Measurements from ENCODE around the gene SNAI3. TPM values are rescaled to one million over a fixed set of nuclear protein-coding genes. Genes with fewer than 3 reads are reported as not detected.

SNAI3 gene
- total RNA-seq, 1 experiment from 2014 or later: not detected

DNA sequence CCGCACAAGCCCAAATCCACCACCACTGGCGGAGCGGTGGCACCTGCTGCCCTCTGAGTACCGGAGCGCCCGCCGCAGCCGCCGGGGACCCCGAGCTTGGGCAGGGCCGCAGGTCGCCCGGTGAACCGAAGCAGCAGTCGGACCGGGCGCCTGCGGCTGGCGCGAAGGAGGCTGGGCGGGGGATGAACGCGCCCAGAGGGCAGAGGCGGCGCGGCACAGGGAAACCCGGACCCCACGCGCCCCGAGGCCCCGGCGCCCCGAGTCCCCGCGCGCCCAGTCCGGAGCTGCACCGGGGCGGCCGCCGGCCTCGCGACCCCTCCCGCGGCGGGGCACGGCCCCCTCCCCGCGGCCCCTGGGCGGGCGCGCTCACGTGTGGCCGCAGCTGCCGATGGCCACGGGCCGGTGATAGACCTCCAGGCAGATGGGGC lies 19.5 kb upstream of the SNAI3 start:
- no peak for DNase-seq (ENCODE audit: low read depth)

DNA sequence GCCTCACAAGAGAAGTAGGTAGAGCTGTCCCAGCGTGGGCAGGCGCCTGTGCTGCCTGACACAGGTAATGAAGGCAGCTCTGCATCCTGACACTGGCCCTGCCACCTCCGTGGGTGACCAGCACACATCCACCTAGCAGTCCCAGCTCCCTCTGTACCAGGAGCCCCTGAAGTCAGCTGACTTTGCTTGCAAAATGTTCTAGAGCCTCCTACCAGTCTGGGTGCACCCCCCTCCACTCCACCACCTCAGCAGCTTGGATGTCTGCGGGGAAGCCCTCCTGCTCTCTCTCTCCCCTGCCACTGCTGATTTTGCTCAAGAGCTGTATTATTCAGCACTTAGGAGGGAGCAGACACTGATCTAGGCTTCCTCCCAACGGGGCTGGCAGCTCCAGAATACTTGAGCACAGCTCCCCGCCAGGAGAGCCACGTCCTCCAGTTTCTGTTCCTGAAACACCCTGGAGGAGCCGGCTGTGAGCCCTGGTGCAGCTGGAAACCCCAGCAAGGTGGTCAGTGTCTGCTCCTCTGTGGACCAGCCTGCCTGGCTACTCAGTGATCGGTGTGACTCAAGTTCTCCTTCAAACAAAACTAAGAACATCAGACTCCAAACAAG lies 18.9 kb upstream of the SNAI3 start:
- DNase-seq (ENCODE audit: low read depth): no peak

DNA sequence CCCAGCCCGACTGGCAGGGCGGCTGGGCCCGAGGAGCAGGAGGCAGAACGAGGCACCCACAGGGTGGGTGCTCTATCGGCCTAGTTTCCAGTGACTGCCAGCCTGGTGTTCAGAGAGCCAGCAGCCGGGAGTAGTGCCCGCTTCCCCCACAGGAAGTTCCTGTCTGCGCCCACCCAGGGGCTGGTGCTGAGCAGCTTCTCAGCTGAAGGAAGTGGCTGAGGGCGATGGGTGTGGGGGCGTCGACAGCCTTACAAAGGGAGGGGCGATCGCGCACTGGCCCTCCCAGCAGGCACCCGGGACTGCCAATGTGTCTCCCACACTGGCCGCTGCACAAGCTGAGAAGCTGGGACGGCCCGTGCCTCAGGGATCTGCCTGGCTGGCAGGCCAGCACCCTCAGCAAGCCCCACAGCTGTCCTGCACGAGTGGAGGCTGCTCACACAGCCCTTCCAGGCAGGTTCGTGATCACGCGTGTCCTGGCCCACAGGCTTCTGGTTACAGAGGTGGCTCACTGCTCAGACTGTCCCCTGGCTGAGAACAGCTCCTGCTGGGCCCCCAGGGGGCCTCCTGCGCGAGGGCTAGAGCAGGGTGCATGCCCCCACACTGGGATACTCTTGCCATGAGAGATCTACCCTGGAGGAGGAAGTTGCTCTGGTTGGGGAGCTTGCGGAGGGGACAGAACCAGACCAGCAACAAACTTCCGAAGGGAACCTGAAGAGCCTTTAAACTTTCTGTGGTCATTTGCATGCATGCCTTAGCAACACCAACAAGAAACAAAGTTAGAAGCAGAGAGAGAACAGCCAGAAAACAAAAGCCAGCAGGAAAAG lies 17.4 kb upstream of the SNAI3 start:
- no peak for DNase-seq (ENCODE audit: low read depth)

DNA sequence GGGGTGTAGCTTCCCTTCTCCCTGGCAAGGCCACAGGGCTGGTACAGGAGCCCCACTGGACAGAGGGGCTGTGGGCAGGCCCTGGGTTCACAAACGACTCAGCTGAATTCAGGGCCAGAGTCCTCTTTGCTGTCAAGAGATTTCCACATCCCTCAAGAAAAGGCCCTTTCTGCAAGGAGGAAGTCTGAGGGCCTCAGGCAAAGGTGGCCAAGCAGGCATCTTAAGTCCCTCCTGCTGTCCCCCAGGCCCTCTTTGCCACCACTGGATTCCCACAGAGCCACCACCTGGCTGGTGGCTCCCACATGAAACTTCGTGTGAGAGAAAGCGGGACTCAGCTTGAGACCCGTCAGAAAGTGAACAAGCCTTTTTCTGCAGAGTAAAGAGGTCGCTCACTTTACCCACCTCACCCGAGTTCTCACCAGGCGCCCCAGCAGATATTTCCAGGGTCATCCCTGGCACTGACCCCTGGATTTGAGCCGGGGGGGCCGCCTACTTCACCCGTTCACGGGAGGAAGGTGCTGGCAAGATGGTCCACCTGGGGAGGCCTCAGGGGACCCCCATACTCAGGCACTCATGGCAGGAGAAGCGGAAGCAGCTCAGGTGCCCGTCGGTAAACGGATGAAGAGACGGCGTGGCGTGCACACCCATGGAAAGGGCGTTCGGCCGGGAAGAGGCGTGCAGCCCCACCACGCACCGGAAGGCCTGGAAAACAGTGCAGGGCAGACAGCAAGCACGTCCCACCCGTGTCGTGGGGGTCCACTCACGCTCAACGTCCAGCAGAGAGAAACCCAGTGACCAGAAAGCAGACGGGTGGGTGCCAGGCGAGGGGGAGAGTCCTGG lies 16.3 kb upstream of the SNAI3 start:
- no peak for DNase-seq (ENCODE audit: low read depth)

DNA sequence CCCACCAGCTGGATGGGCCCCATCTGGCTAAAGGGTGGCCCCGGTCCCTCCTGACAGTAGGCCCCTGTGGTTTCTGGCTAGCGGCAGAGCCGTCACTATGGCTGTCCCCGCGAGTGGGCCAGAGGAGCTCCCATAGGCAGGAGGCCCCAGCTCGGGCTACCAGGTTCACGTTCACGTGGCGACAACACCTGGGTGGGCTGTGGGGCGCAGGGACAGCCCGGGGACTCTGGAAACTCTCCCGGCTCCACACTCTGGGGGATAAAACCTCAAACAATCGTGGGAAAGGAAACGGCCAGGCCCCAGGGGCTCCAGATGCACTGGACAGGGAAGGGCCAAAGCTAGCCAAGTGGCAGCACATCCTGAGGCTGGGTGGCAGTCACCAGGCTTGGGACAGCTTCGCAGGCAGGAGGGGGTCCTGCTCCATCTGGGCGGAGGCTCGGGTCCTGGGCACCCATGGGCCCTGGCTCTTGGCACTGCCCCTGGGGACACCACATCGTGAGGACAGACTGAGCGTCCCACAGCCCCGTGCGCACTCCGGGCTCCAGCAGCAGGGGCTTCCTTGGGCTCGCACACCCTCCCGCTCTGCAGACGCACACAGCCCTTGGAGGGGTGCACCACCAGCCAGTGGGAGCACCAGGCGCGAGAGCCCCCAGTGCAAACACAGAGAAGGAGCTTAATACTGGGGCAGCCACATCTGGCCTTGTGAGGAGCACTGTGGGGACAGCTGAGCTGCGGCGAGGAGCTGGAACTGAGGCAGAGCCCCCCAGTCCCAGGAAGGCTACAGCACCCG lies 15.5 kb upstream of the SNAI3 start:
- DNase-seq (ENCODE audit: low read depth): no peak

DNA sequence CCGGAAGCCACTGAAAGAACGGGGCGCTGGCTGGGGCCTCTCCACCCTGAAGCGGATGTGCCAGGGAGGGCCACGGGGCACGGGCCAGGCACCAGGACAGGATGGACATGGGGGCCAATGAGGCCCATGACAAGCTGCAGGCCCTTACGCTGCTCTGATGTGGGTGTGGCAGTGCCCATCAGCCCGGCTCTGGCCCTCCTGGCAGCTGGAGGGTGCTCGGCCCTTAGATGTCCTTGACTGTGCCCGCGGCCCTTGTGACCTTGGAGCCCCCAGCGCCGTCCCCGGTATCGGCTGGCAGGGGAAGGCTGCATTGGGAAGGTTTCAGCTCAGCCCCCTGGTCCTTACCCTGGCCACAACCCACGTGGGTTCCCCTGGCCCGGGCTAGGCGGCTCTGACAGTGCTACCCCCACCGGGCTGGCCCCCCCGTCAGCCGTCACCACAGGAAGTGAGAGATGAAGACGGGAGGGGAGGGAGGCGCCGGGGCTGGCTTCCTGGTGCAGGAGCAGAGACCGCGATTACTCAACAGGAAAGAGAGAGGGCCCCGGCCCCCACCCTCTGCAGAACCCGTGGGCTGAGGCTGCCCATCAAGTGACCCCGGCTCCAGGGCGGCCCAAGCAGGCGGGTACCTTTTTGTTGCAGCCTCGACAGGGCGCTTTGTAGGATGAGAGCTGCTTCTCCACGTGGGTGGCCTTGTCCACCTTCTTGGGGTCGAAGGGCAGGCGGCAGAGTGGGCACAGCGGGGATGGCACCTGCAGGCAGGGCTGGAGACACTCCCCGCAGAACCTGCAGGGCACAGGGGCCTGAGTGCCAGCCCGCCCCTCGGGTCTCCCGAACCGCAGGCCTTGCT lies 14.6 kb upstream of the SNAI3 start:
- peak; percentile 89 for DNase-seq (ENCODE audit: low read depth)

DNA sequence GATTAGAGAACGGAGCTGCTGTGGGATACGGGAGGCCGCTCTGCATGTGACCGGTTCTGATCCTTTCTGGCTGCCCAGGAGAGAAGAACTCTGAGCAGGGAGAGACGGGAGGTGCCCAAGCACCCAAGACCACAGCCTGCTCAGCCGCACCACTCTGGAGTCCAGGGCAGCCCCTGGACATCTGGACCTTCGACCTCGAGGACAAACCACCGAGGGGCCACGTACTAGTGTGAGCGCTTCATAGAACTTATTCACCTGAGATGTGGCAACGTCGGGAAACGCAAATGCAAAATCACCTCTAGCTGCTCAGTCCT lies 14.0 kb upstream of the SNAI3 start:
- no peak for DNase-seq (ENCODE audit: low read depth)

DNA sequence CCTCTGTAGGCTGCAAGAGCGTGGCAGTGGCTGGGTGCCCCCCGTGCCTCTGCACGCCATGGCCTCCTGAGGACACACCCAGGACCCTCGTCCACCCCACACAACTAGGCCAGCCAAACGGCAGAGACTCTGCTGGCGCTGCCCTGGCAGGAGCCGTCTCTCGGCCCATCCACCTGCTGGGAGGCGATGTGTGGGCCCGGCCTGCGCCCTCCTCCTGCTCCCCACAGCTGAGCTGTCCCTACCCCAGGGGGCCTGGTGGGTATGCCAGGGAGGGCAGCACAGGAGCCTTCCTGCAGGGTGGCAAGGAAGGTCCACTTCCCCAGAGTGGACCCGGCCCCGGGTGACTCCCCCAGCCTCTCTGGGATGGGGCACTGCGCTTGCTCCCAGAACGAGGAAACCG lies 12.9 kb upstream of the SNAI3 start:
- no peak for DNase-seq (ENCODE audit: low read depth)

DNA sequence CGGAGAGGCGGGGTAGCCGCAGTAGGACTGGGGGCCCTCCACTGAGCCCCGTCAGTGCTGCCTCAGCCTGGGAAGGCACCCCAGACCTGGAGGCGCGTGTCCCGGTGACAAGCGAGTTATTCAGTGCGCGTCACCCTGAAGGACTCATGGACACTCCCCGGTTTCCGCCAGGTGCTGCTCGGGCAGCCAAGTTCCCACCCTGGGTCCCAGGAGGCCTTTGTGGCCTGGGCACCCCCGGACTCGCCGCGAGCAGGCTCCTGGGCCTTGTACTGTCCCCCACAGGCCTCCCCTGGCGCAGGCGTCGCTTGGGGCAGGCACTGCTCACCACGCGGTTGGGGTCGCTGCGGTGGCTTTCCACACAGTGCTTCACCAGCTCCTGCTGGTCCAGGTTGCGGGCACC lies 12.3 kb upstream of the SNAI3 start:
- no peak for DNase-seq (ENCODE audit: low read depth)

DNA sequence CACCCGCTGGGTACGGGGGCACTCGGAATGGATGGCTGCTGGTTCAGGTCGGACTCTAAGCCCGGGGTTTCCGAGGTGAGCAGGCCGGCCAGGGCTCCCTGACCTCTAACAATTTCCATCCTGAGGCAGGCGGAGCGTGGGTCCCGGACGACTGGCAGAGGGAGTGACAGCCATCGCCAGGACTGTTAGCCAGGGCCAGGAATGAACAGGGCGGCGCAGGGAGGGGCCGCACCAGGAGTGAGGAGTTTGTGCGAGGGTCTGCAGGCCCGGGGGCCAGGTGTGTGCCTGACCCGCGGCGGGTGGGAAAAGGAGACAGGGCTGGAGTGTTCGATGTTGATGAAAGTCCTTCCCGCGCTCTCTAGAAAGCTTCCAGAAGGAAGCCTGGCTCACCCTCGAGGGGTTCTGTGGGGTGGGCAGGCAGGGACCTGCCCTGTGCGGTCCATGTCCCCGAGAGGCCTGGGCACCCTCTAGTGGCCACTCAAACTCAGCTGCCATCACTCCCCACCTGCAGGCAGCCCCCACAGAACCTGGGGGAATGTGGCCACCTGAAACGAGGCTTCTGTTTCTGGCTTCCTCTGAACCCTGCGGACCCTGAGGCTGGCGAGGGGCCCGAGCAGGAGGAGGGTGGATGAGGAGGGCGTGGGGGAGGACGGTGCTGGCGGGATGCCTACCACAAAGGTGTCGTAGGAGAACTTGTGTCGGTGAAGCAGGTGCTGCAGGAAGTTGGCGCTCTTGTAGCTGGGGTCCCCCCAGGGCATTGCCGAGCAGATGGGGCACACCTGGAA lies 11.7 kb upstream of the SNAI3 start:
- no peak for DNase-seq (ENCODE audit: low read depth)

DNA sequence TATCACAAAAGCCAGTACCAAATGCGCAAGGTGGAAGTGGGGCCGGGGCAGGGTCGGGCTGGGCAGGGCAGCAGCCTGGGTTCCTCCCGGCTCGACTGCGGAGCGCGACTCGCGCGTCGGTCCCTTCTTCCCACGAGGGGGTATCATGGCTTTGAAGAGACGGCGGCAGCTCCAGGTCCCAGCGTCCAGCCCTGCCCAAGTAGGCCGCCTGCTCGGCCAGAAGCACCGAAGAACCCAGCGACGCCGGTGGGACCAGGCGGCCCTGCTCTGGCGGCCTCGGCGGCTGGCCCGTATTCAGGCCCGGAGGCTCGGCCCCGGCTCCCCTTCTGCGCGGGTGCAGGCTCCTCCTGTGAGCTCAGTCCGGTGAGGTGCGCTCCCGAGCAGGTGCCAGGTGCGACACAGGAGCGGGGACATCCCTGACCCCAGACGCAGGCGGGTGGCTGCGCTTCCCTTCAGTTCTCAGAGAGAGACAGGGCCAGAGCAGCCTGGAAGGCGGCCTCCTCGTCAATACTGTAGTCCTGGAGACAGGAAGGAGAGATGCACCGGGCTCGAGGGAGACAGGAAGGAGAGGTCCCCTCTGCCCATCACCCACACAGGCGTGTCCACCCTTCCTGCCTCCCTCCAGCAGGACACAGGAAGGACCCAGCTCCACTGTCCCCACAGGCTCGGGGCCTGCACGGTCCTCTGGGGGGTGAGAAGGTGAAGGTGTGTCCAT lies 11.0 kb upstream of the SNAI3 start:
- DNase-seq (ENCODE audit: low read depth): no peak

DNA sequence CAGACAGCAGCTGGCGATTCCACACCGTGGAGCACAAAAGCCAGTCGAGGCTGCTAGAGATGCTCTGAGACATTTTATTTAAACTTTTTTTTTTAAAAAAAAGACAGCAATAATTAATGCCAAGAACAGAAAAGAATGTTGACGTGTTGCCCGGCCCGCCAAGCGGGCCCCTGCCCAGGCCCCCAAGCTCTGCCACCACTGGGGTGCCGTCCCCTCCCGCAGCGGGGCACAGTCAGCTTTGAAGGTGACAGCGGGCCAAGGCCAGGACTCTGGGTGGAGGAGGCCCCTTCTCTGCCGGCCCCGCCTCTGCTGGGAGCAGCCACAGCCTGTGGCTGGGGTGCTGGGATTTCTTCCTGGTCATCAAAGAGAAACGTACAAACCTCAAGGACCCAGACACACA lies 10.1 kb upstream of the SNAI3 start:
- no peak for DNase-seq (ENCODE audit: low read depth)

DNA sequence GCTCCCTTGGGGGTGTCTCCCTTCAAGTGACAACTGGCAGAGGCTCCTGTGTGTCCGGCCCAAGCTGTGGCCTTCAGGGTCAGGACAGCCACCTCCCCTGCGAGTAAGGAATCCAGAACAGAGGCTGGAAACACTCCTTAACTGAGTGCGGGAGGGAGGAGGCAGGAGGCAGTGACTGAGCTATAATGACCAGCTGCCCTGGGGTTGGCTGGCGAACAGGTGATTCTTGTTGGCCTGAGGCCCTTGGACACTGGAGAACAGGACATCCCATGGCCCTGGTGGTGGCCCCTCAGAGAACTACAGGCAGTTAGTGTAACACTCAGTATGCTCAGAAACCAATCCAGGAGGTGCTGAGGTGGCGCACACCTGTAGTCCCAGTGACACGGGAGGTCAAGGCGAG lies 9.4 kb upstream of the SNAI3 start:
- no peak for DNase-seq (ENCODE audit: low read depth)

DNA sequence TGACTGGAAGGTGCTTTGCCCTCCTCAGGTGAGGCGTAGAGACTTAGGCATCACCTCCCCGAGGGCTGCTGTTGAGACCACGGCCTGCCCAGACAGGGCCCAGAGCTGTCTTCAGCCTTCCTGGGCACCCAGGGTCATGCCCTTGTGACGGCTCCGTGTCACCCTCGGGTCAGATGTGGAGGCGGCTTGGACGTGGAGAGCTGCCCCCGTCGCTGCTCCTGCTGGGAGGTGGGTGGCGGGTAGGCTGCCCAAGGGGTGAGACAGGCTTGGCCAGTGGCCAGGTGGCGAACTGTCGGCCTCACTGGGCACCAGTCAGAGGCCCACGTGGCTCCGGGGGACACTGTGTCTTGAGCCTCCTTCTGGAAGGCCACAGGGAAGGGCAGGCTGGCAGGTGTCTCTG lies 8.9 kb upstream of the SNAI3 start:
- DNase-seq (ENCODE audit: low read depth): no peak

DNA sequence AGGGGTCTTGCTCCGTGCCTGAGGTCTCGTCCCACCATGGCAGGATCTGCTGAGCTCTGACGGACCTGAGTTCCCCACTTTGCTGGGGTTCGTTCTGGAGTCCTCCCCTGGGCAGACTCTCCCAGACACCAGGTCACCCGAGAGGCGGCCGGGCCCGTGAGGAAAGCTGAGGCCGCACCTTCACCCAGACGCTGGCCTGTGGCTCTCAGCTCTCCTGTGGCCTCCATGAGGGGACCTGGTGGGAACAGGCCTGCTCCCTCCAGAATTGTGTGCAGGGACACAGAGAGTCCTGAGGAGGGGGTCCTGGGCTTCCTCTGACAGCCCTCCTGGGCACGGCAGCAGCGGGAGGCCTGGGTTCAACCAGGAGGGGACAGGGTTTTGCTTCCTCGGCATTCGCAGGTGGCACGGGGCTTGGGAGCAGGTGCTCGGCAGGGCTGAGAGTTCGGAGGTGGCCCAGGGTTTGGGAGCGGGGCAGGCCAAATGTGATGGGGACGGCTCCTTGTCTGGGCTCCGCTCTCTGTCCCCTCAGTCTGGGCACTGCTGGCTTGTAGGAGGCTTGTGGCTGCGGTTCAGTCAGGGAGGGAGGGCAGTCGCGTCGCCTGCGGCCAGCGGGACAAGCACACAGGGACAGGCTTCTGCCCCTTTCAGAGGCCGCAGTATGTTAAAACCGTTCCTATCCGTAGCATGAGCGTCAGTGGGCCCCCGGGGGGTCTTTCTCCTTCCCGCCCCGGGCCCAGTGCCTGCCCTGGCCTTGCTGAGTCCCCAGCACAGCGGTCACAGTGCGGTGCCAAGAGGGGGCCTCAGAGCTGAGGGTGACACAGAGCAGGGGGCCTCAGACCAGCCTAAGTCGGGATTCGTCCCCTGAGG lies 8.1 kb upstream of the SNAI3 start:
- no peak for DNase-seq (ENCODE audit: low read depth)

DNA sequence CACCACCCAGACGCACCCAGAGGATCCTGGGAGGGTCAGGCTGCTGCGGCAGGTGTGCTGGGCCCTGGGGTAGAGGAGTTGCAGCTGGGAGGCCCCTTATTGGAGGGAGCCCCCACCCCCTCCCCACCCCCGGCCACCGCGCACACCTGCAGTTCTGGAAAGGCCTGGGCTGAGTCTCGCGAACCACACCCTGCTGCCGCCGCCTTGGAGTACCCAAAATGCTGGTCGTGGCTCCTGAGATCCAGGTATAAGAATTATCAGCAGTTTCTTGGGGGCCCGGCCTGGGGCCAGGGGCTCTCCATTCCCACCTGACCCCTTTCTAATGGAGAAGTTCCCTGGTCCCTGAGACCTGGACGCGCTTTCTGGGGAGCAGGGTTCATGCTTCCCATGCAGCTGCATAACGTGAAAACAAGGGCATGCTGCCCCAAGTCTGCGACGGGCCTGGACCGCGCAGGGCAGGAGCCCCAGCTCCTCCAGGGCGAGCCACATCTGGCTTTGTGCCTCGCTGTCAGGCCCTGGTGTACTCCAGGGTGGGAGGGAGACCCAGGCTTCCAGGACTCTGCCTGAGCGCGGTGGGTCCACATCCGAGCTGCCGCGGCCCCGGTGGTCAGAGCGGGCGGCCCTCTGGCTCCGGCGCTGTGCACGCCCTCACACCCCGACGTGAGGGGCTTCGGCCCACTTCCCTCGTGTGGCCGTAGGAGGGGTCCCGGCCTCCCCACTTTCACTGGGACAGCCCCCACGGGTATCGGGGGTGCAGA lies 7.3 kb upstream of the SNAI3 start:
- no peak for DNase-seq (ENCODE audit: low read depth)

DNA sequence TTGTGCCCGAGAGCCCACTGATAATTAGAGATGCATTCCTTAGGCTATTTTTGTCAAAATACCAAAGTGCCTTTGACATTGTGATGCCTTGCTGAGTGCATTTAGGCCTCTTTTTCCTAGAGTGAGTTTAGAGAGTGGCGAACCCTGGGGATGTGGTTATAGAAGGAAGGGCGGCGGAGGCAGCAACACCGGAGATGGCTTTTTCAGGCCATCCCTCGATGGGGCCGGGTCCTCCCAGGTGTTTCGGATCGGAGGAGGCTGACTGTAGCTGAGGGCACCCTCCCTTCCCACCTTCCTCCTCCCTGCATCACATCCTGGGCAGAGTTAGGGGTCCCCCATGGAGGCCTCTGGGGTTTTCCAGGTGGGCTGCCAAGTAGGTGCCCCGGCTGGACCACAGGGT lies 6.6 kb upstream of the SNAI3 start:
- no peak for DNase-seq (ENCODE audit: low read depth)
